CD4-positive, alpha-beta T cell treated with Interleukin-10 for 1 hour (primary cell): Measurements from ENCODE around the gene TCF7L2.

ENCODE experiments used
- DNase-seq: peaks from one replicate; pipeline ENCODE4 v3.0.0-alpha.2; 2020

TCF7L2 gene

DNA sequence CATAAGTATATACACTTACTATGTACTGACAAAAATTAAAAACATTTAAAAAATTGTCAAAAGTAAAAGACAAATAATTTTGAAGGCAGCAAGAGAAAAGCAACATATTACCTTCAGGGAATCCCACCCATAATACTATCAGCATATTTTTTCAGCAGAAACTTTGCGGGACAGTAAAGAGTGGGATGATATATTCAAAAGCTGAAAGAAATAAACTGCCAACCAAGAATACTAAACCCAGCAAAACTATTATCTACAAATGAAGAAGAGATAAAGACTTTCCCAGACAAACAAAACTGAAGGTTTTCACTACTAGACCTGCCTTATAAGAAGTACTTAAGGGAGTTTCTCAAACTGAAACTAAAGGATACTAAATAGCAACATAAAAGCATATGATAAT, 257.9 kb downstream of the TCF7L2 start:
- DNase-seq = no peak

GRCh38 chr10:113213035-113213434, 263.0 kb downstream of the TCF7L2 start:
- no peak for DNase-seq

DNA sequence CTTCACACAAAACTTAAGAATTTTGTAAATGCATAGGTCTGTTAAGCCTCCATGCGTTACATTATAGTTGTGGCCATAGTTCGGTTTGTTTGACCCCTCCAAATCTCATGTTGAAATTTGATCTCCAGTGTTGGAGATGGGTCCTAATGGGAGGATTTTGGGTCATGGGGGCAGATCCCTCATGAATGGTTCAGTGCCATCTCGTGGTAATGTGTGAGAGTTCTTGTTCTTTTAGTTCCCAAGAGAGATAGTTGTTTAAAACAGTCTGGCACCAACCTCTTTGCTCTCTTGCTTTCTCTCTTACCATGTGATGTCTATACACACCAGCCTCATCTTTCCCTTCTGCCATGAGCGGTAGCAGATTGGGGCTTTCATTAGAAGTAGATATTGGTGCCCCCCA, 264.3 kb downstream of the TCF7L2 start:
- DNase-seq = no peak

DNA sequence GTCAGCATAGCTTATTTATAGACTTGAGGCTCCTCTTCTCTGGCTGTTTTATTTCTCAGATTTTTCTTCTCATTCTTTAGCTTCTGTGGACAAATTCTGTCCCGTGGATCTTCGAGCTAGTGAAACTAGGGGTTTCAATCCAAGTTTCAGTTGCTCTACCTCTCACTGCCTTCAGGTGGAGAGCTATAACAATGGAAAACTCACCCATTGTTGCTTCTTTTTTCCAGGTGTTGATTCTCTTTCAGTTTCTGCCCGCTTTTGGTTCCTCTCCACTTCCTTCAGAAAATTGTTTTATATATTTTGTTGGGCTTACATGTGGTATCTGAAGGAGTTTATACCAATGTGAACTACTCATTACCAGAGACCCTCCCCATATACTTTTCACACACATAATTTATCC, 266.1 kb downstream of the TCF7L2 start:
- no peak for DNase-seq
